ENCODE measurements around the gene SDC1. TPM values are rescaled to one million over a fixed set of nuclear protein-coding genes. Genes with fewer than 3 reads are reported as not detected.

Gene SDC1
- total RNA-seq, 4 donors from 2014 or later: 0.50 to 5.4 (median 1.6) TPM

GRCh38 chr2:20173064-20173463, 51.9 kb downstream of the SDC1 start:
- DNase-seq (ENCODE audit: low spot score): no peak
- no peak for ATAC-seq (ENCODE audit: low FRiP score)
- TF ChIP-seq, protein P1, sequence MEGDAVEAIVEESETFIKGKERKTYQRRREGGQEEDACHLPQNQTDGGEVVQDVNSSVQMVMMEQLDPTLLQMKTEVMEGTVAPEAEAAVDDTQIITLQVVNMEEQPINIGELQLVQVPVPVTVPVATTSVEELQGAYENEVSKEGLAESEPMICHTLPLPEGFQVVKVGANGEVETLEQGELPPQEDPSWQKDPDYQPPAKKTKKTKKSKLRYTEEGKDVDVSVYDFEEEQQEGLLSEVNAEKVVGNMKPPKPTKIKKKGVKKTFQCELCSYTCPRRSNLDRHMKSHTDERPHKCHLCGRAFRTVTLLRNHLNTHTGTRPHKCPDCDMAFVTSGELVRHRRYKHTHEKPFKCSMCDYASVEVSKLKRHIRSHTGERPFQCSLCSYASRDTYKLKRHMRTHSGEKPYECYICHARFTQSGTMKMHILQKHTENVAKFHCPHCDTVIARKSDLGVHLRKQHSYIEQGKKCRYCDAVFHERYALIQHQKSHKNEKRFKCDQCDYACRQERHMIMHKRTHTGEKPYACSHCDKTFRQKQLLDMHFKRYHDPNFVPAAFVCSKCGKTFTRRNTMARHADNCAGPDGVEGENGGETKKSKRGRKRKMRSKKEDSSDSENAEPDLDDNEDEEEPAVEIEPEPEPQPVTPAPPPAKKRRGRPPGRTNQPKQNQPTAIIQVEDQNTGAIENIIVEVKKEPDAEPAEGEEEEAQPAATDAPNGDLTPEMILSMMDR (IDR thresholded peaks at IDR 0.05): no peak

- no peak for DNase-seq (ENCODE audit: low spot score)
- no peak for ATAC-seq (ENCODE audit: low FRiP score)
- TF ChIP-seq, protein P1 (IDR thresholded peaks at IDR 0.05): no peak
These were observed 52.5 kb downstream of the SDC1 start for GRCh38 chr2:20172273-20173055.

DNA sequence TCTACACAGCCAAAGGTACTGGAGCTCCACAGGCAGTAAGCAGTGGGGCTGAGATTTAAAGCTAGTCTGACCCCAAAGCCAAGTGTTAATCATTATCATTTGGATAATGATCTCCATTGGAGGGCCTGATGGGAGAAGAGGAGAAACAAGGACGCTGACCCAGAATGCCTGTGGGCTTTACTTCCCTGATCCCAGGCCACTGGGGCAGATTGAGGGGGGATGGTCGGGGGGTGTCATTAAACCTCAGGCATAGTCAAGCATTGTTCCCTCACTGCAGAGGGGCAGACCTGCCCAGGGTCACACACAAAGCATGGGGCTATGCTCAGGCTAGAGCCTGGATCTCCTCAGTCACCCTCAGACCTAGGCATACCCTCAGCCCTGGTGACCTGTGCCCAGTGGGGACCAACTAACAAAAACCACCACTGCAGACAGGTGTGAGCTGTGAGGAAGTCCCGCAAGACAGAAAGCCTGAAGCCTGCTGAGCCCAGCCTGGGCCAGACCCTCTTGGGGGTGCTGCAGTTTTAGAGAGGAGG, 53.4 kb downstream of the SDC1 start:
- no peak for ATAC-seq (ENCODE audit: low FRiP score)
- no peak for DNase-seq (ENCODE audit: low spot score)
- TF ChIP-seq, protein P1 (IDR thresholded peaks at IDR 0.05): no peak

GRCh38 chr2:20170704-20171250, 54.2 kb downstream of the SDC1 start:
- ATAC-seq (ENCODE audit: low FRiP score) (no peak), DNase-seq (ENCODE audit: low spot score) (no peak)
- TF ChIP-seq, protein P1 (IDR thresholded peaks at IDR 0.05): no peak

DNA sequence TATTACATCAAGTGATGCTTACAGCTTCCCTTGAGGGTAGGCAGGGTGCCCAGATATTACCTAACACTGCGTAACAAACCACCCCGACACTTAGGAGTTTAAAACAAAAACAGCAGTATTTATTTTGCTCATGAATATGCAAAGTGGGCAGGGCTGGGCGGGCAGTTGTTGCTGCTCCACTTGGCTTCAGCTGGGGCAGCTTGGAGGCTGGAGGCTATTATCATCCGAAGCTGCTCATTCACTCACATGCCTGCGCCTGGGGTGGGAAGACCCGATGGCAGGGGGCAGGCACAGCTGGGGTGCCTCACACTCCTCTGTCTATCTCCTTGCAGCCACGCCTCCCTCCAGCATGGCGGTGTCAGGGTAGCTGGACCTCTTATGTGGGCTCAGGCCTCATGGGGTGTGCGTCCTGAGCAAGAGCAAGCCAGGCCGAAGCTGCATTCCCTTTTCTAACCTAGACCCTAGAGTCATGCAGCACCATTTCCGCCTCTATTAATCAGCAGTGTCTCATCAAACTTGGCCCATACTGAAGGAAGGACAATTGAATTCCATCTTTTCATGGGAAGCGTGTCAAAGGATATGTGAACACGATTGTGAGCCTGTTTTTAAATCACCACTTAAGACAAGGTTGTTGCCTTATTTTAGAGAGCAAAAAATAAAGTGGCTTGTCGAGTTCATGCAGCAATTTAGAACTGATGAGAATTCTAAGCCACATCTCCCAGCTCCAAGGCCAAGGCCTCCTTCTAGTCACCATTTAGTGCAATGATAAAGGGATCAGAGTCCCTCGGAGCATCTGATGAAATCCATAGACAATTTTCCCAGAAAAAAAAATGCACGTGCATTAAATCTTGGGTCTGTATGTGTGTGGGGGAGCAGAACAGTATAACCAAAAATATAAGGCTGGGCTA, 54.9 kb downstream of the SDC1 start:
- ATAC-seq (ENCODE audit: low FRiP score) (no peak), DNase-seq (ENCODE audit: low spot score) (no peak)
- TF ChIP-seq, protein P1 (IDR thresholded peaks at IDR 0.05): no peak

DNA sequence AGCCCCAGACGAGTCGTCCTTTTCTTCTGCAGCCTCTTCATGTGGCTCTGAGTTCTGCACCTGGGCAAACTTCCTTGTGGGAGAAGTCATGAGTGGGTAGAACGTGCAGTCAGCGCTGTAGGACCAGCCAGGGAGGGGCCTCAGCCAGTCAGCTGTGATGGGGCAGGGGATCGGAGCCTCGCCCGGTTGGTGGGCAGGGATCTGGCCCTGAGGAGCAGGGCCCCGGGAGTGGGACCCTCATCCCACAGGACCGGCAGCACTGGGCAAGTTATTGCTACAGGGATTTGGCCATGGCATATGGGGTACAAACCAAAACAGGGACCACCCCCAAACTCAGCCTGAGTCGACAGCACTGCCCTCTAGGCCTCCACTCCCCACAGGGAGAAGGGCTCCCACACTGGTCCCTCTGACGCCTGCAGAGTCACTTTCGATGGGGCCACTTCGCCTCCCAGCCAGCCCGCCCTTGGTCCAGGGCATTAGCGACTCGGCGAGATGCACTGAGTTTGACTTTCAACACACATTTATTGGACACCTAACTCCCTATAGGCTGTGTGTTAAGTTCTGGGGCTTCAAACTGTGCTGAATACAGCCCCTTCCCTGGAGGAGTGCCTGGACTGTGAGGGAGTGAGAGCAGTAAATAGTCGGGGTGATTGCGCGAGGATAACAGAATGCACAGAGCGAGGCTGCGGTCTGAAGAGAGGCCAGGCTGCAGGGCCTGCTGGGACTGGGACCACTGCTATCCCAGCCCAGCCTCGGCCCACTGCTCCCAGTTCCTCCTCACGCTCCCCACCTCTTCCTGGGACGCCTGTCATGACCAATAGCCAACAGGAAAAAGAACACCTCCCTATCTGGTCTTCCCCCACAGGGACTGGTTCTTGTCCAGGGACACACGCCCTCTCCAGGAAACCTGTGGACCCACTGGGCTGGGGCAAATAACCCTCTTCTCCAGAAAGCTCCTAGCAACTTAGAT, 55.9 kb downstream of the SDC1 start:
- DNase-seq (ENCODE audit: low spot score) (no peak), ATAC-seq (ENCODE audit: low FRiP score) (no peak)
- TF ChIP-seq, protein P1 (IDR thresholded peaks at IDR 0.05): no peak
